DOHH2 (cell line): Measurements from ENCODE around the gene SIPA1L3.

Source experiments
- H3F3A ChIP-seq: fragments of 200-600 bp; sonication (generic), shearing (Covaris generic); 2 replicates; pipeline ENCODE4 v1.6.0; 2016; ENCODE audit warnings: antibody characterized with exemption, mild to moderate bottlenecking; ENCODE audit not compliant: control insufficient read depth, insufficient read depth
- H3K27ac ChIP-seq: fragments of 200-600 bp; sonication (generic); 2 replicates; pipeline ENCODE4 v1.5.1; 2014; ENCODE audit warnings: low read depth, mild to moderate bottlenecking, low read length, moderate library complexity
- H3K27me3 ChIP-seq: fragments of 200-600 bp; sonication (generic); 2 replicates; pipeline ENCODE4 v1.6.1; 2014; ENCODE audit warnings: mild to moderate bottlenecking, low read length, mixed read lengths; ENCODE audit not compliant: control insufficient read depth
- H3K36me3 ChIP-seq: fragments of 200-600 bp; sonication (generic); 2 replicates; pipeline ENCODE4 v1.6.1; 2014; ENCODE audit warnings: mild to moderate bottlenecking, low read length, moderate library complexity, mixed read lengths; ENCODE audit not compliant: control insufficient read depth
- H3K4me1 ChIP-seq: fragments of 200-600 bp; sonication (generic); 2 replicates; pipeline ENCODE4 v1.6.1; 2014; ENCODE audit warnings: mild to moderate bottlenecking, low read length, mixed read lengths; ENCODE audit not compliant: control insufficient read depth
- H3K4me2 ChIP-seq: fragments of 200-600 bp; sonication (generic); 2 replicates; pipeline ENCODE4 v1.6.0; 2014; ENCODE audit warnings: mild to moderate bottlenecking, low read length, moderate library complexity
- H3K4me3 ChIP-seq: fragments of 200-600 bp; sonication (generic); 2 replicates; pipeline ENCODE4 v1.5.1; 2014; ENCODE audit warnings: mild to moderate bottlenecking, low read length, mixed read lengths
- H3K79me2 ChIP-seq: fragments of 200-600 bp; sonication (generic); 2 replicates; pipeline ENCODE4 v1.6.1; 2014; ENCODE audit warnings: mild to moderate bottlenecking, low read length, mixed read lengths; ENCODE audit not compliant: control insufficient read depth
- H3K9me2 ChIP-seq: fragments of 200-600 bp; sonication (generic); replicated peaks from 2 replicates; pipeline ENCODE4 v1.6.1; 2014; ENCODE audit warnings: mild to moderate bottlenecking, low read length, mixed read lengths; ENCODE audit not compliant: control insufficient read depth
- H3K9me3 ChIP-seq: fragments of 200-600 bp; sonication (generic); 2 replicates; pipeline ENCODE4 v1.6.1; 2014; ENCODE audit warnings: antibody characterized with exemption, low read length, mixed read lengths; ENCODE audit not compliant: control insufficient read depth, insufficient read depth
- H4K20me1 ChIP-seq: fragments of 200-600 bp; sonication (generic); 2 replicates; pipeline ENCODE4 v1.6.0; 2014; ENCODE audit warnings: low read depth, mild to moderate bottlenecking, antibody characterized with exemption, low read length, moderate library complexity; ENCODE audit not compliant: control insufficient read depth, insufficient read depth
- EZH2phosphoT487 ChIP-seq: fragments of 200-600 bp; sonication (generic); IDR thresholded peaks from 2 replicates; pipeline ENCODE4 v1.6.1; 2017; ENCODE audit warnings: borderline replicate concordance, mild to moderate bottlenecking, antibody characterized with exemption, low read length, moderate library complexity, mixed read lengths
- TF ChIP-seq, protein P1 (sequence below): fragments of 200-600 bp; sonication (generic); IDR thresholded peaks from one replicate; pipeline ENCODE4 v1.5.1; 2014; ENCODE audit warnings: antibody characterized with exemption, mild to moderate bottlenecking, low read depth, low read length; ENCODE audit not compliant: poor library complexity, severe bottlenecking

SIPA1L3 gene

DNA sequence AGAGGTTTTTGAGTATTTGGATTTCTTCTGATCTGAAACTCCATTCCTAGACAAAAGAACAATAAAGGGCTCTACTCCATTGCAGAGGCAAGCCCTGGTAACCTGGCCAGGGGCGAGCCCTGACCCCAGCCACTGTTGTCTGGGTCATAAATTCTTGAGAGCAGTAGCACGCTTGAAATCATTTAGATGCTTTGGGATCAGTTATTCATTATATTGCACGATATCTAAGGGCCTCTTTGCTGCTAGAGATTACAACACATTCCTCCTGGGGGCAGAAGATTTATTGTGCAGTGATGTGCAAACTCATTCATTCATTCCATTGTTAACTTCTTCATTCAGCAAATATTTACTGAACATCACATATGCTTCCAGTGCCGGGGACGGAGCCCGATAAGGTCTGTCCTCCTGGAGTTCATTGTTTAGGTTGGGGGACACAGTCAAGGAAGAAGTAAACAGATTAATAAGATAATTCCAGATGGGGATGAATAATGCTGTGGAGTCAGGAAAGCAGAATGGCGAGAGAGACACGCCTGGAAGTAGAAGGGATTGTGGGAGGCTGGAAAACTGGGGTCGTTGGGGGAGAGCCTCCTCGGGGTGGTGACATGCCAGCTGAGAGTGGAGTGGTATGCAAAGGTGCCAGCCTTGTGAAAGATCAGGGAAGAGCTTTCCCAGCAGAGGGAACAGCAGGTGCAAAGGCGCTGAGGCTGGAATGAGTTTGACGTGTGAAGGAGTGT, 34.9 kb downstream of the SIPA1L3 start:
- peaks cover 11% of the 10 kb centered on the region for H3K4me1 ChIP-seq
- H4K20me1 ChIP-seq = no peaks in the 10 kb centered on the region
- TF ChIP-seq EZH2phosphoT487 = no peak
- TF ChIP-seq, protein P1, sequence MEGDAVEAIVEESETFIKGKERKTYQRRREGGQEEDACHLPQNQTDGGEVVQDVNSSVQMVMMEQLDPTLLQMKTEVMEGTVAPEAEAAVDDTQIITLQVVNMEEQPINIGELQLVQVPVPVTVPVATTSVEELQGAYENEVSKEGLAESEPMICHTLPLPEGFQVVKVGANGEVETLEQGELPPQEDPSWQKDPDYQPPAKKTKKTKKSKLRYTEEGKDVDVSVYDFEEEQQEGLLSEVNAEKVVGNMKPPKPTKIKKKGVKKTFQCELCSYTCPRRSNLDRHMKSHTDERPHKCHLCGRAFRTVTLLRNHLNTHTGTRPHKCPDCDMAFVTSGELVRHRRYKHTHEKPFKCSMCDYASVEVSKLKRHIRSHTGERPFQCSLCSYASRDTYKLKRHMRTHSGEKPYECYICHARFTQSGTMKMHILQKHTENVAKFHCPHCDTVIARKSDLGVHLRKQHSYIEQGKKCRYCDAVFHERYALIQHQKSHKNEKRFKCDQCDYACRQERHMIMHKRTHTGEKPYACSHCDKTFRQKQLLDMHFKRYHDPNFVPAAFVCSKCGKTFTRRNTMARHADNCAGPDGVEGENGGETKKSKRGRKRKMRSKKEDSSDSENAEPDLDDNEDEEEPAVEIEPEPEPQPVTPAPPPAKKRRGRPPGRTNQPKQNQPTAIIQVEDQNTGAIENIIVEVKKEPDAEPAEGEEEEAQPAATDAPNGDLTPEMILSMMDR = no peak
- no peak overlapping the region for H3K4me3 ChIP-seq
- no peak overlapping the region for H3K4me2 ChIP-seq
- H3K9me3 ChIP-seq = no peaks in the 10 kb centered on the region
- no peak overlapping the region for H3K27ac ChIP-seq
- H3K79me2 ChIP-seq = peaks cover 84% of the 10 kb centered on the region
- H3K9me2 ChIP-seq = no peaks in the 10 kb centered on the region
- H3K27me3 ChIP-seq = no peaks in the 10 kb centered on the region
- H3F3A ChIP-seq = no peaks in the 10 kb centered on the region
- peaks cover 13% of the 10 kb centered on the region for H3K36me3 ChIP-seq

DNA sequence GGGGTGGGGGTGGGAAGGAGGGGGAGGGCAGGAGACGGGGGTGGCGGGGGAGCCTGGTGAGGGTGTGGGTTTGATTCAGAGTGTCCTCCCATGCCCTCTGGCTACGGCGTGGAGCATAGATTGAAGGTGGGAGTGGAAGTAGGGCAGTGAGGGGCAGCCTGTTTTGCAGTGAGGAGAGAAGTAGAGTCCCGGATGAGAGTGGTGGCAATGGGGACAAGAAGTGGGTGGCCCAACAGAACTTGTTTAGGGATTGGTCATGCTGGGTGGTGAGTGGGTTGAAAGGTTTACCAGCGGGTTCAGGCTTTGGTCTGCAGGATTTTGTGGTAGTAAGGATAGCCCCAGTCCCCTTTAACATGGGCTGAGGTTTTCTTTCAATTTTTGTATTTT, 35.5 kb downstream of the SIPA1L3 start:
- Histone ChIP-seq H4K20me1 (no peaks in the 10 kb centered on the region), H3K9me3 (no peaks in the 10 kb centered on the region), H3K36me3 (peaks cover 13% of the 10 kb centered on the region), H3K79me2 (peaks cover 82% of the 10 kb centered on the region), H3K27me3 (no peaks in the 10 kb centered on the region), H3K4me2 (no peak overlapping the region), H3F3A (no peaks in the 10 kb centered on the region), H3K4me3 (no peak overlapping the region), H3K27ac (no peak overlapping the region), H3K9me2 (no peaks in the 10 kb centered on the region), H3K4me1 (peaks cover 7% of the 10 kb centered on the region)
- TF ChIP-seq, protein P1 = no peak
- no peak for TF ChIP-seq EZH2phosphoT487

DNA sequence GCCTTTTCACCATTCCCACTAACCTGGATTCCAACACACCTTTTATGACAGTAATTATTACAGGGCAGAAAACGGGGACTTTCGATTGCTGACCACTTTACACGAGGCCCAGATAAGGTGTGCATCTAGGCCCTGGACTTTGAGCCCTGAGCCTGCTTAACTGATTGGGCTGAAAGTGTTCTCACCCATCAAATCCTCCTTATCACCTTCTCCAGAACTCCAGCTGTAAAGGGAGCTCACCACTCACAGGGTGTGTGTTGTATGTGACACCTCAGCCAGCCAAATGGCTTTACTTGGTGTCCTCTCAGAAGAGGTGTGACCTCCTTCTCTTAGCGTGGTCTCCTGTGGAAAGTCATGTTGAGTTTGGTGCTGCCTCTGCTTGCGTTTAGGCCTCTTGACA, 36.5 kb downstream of the SIPA1L3 start:
- H3K9me3 ChIP-seq = no peaks in the 10 kb centered on the region
- H3F3A ChIP-seq = no peaks in the 10 kb centered on the region
- H3K4me1 ChIP-seq = peaks cover 11% of the 10 kb centered on the region
- peaks cover 87% of the 10 kb centered on the region for H3K79me2 ChIP-seq
- no peak overlapping the region for H3K27ac ChIP-seq
- no peak overlapping the region for H3K4me2 ChIP-seq
- no peak overlapping the region for H3K4me3 ChIP-seq
- H3K36me3 ChIP-seq = peaks cover 9% of the 10 kb centered on the region; the same call in 1 of the 2 replicates
- no peak for TF ChIP-seq EZH2phosphoT487
- TF ChIP-seq, protein P1 = no peak
- H3K27me3 ChIP-seq = no peaks in the 10 kb centered on the region
- no peaks in the 10 kb centered on the region for H4K20me1 ChIP-seq
- no peaks in the 10 kb centered on the region for H3K9me2 ChIP-seq
